GM10266 (cell line): ENCODE measurements around the gene ITPR2.

Experiments
- DNase-seq: peaks from one replicate; pipeline ENCODE4 v3.0.0; 2012; ENCODE audit errors: extremely low spot score
- CTCF ChIP-seq: IDR thresholded peaks from 2 replicates; pipeline ENCODE4 v1.5.1; 2012; ENCODE audit warnings: mild to moderate bottlenecking, low read depth; ENCODE audit not compliant: control insufficient read depth, insufficient read depth; ENCODE audit errors: missing control alignments

Gene ITPR2

GRCh38 chr12:26455936-26456574 is 376.9 kb downstream of the ITPR2 start:
- TF ChIP-seq CTCF: no peak
- no peak for DNase-seq

GRCh38 chr12:26453246-26453645 is 379.7 kb downstream of the ITPR2 start:
- TF ChIP-seq CTCF: no peak

GRCh38 chr12:26452511-26452910 is 380.5 kb downstream of the ITPR2 start:
- TF ChIP-seq CTCF: no peak
- no peak for DNase-seq

More at GRCh38 chr12:26453246-26453645, 379.7 kb downstream of the ITPR2 start:
- no peak for DNase-seq

GRCh38 chr12:26451763-26452162 is 381.2 kb downstream of the ITPR2 start:
- no peak for TF ChIP-seq CTCF
- no peak for DNase-seq

GRCh38 chr12:26445909-26446308 is 387.1 kb downstream of the ITPR2 start:
- TF ChIP-seq CTCF: no peak
- DNase-seq: no peak

GRCh38 chr12:26443309-26443708 is 389.7 kb downstream of the ITPR2 start:
- DNase-seq: no peak

More at GRCh38 chr12:26443309-26443708, 389.7 kb downstream of the ITPR2 start:
- TF ChIP-seq CTCF: no peak
